Liver (tissue), 9 donors: ENCODE data around the gene CMC4. TPM values are rescaled to one million over a fixed set of nuclear protein-coding genes. Genes with fewer than 3 reads are reported as not detected.

Experiments
- DNase-seq: peaks from one replicate; pipeline ENCODE4 v3.0.0-alpha.2; 2017; ENCODE audit warnings: low spot score
- H3K27ac ChIP-seq, 2 donors: one replicate each; pipeline ENCODE4 v1.7.0; 2013; ENCODE audit warnings: inconsistent platforms in 2 of 2, low read length in 2 of 2, control low read depth in 1 of 2, low read depth in 1 of 2, mild to moderate bottlenecking in 1 of 2
- H3K27me3 ChIP-seq, 4 donors: one replicate each; pipeline versions ENCODE4 v1.6.1 to v1.7.0; 2013; ENCODE audit warnings: low read length in 3 of 4, inconsistent platforms in 1 of 4, mild to moderate bottlenecking in 1 of 4, moderate library complexity in 1 of 4; ENCODE audit not compliant: control insufficient read depth in 4 of 4, insufficient read depth in 4 of 4
- H3K36me3 ChIP-seq, 4 donors: one replicate each; pipeline versions ENCODE4 v1.6.1 to v1.7.0; 2013; ENCODE audit warnings: low read length in 3 of 4, mild to moderate bottlenecking in 3 of 4, low read depth in 1 of 4, moderate library complexity in 1 of 4; ENCODE audit not compliant: control insufficient read depth in 4 of 4, insufficient read depth in 3 of 4
- H3K4me1 ChIP-seq, 4 donors: one replicate each; pipeline versions ENCODE4 v1.6.1 to v1.7.0; 2013; ENCODE audit warnings: low read length in 3 of 4, mild to moderate bottlenecking in 3 of 4, moderate library complexity in 1 of 4; ENCODE audit not compliant: control insufficient read depth in 4 of 4, insufficient read depth in 4 of 4
- H3K4me3 ChIP-seq, 3 donors: one replicate each; pipeline versions ENCODE4 v1.6.1 to v1.7.0; 2013; ENCODE audit warnings: low read length in 3 of 3, control low read depth in 1 of 3, low read depth in 1 of 3, mild to moderate bottlenecking in 1 of 3
- H3K9ac ChIP-seq, 2 donors: one replicate each; pipeline ENCODE4 v1.7.0; 2013; ENCODE audit warnings: low read length in 2 of 2, mild to moderate bottlenecking in 2 of 2, moderate library complexity in 2 of 2, control low read depth in 1 of 2, low read depth in 1 of 2
- H3K9me3 ChIP-seq, 4 donors: one replicate each; pipeline versions ENCODE4 v1.6.1 to v1.7.0; 2013; ENCODE audit warnings: low read length in 3 of 4; ENCODE audit not compliant: control insufficient read depth in 4 of 4
- EGR1 ChIP-seq, 2 donors: IDR thresholded peaks; 2 replicates each; pipeline ENCODE4 v1.6.1; 2016 to 2018; ENCODE audit warnings: antibody characterized with exemption in 2 of 2, low read depth in 2 of 2
- FOXA1 ChIP-seq: IDR thresholded peaks from 2 replicates; pipeline ENCODE4 v1.6.1; 2016; ENCODE audit warnings: antibody characterized with exemption
- FOXA2 ChIP-seq: IDR thresholded peaks from 2 replicates; pipeline ENCODE4 v1.6.1; 2016; ENCODE audit warnings: antibody characterized with exemption
- GABPA ChIP-seq, 2 donors: IDR thresholded peaks in 1 of 2; conservative IDR thresholded peaks in 1 of 2; 2 replicates each; pipeline ENCODE4 v1.6.1; 2016; ENCODE audit warnings: antibody characterized with exemption in 2 of 2, mild to moderate bottlenecking in 1 of 2, moderate library complexity in 1 of 2
- HNF4A ChIP-seq, 2 donors: conservative IDR thresholded peaks; 2 replicates each; pipeline ENCODE4 v1.6.1; 2016; ENCODE audit warnings: antibody characterized with exemption in 2 of 2, mild to moderate bottlenecking in 2 of 2
- HNF4G ChIP-seq: IDR thresholded peaks from 2 replicates; pipeline ENCODE4 v1.6.1; 2016; ENCODE audit warnings: antibody characterized with exemption
- JUND ChIP-seq, 2 donors: IDR thresholded peaks; 2 replicates each; pipeline ENCODE4 v1.6.1; 2016; ENCODE audit warnings: antibody characterized with exemption in 2 of 2
- NR2F2 ChIP-seq: IDR thresholded peaks from 2 replicates; pipeline ENCODE4 v1.6.1; 2016; ENCODE audit warnings: antibody characterized with exemption
- RAD21 ChIP-seq, 2 donors: IDR thresholded peaks; 2 replicates each; pipeline ENCODE4 v1.6.1; 2016; ENCODE audit warnings: antibody characterized with exemption in 2 of 2, mild to moderate bottlenecking in 2 of 2
- RXRA ChIP-seq, 2 donors: IDR thresholded peaks; 2 replicates each; pipeline ENCODE4 v1.6.1; 2017 to 2018; ENCODE audit warnings: antibody characterized with exemption in 2 of 2, mild to moderate bottlenecking in 1 of 2
- SP1 ChIP-seq: IDR thresholded peaks from 2 replicates; pipeline ENCODE4 v1.6.1; 2018; ENCODE audit warnings: antibody characterized with exemption, mild to moderate bottlenecking
- TAF1 ChIP-seq: conservative IDR thresholded peaks from 2 replicates; pipeline ENCODE4 v1.6.1; 2016; ENCODE audit warnings: antibody characterized with exemption, mild to moderate bottlenecking
- YY1 ChIP-seq: IDR thresholded peaks from 2 replicates; pipeline ENCODE4 v1.6.1; 2016; ENCODE audit warnings: antibody characterized with exemption, mild to moderate bottlenecking
- WGBS: extraction: QIAGEN DNeasy Blood & Tissue Kit; methylation state at CpG from one replicate; pipeline ENCODE4 v1.1.7; 2013; 5-methylcytosine and 5-hydroxymethylcytosine counted together
- polyA plus RNA-seq, 2 donors: library from polyadenylated mRNA; stranded (reverse) in 1 of 2; unstranded in 1 of 2; fragments of 200-250 nt in 1 of 2; fragments of >200 nt in 1 of 2; fragmentation: Nextera tagmentation in 1 of 2; extraction: Ambion mirVana in 1 of 2; gene quantifications; one replicate each; pipeline versions ENCODE4 v1.2.1 to v1.2.3, GENCODE V29; 2013 to 2015
- total RNA-seq, 2 donors: library from RNA; depleted of rRNA; stranded (reverse); fragments of >200 nt; gene quantifications; one replicate each; pipeline ENCODE4 v1.2.3, GENCODE V29; 2014
- TF ChIP-seq, protein P1 (sequence below): IDR thresholded peaks from 2 replicates; pipeline ENCODE4 v1.6.1; 2016; ENCODE audit warnings: antibody characterized with exemption
- TF ChIP-seq, protein P2 (sequence below): IDR thresholded peaks from 2 replicates; pipeline ENCODE4 v1.6.1; 2016; ENCODE audit warnings: antibody characterized with exemption, mild to moderate bottlenecking
- TF ChIP-seq, protein P3 (sequence below): IDR thresholded peaks from 2 replicates; pipeline ENCODE4 v1.6.1; 2016; ENCODE audit warnings: antibody characterized with exemption
- TF ChIP-seq, protein P4 (sequence below): IDR thresholded peaks from 2 replicates; pipeline ENCODE4 v1.6.1; 2016; ENCODE audit warnings: antibody characterized with exemption
- TF ChIP-seq, protein P5 (sequence below): fragments of 150-350 bp; IDR thresholded peaks from 2 replicates; pipeline ENCODE4 v1.5.1; 2017; ENCODE audit warnings: improper control_type of control experiment, low read depth, low read length; ENCODE audit not compliant: missing input control
- donor health status: healthy.
- donor health status: healthy.
- donor health status: healthy.
- donor health status: healthy.
- donor health status: healthy.

The CMC4 gene
- total and polyA plus RNA-seq, 4 donors, result 4.2 to 17.3 (median 10.4) TPM

DNA sequence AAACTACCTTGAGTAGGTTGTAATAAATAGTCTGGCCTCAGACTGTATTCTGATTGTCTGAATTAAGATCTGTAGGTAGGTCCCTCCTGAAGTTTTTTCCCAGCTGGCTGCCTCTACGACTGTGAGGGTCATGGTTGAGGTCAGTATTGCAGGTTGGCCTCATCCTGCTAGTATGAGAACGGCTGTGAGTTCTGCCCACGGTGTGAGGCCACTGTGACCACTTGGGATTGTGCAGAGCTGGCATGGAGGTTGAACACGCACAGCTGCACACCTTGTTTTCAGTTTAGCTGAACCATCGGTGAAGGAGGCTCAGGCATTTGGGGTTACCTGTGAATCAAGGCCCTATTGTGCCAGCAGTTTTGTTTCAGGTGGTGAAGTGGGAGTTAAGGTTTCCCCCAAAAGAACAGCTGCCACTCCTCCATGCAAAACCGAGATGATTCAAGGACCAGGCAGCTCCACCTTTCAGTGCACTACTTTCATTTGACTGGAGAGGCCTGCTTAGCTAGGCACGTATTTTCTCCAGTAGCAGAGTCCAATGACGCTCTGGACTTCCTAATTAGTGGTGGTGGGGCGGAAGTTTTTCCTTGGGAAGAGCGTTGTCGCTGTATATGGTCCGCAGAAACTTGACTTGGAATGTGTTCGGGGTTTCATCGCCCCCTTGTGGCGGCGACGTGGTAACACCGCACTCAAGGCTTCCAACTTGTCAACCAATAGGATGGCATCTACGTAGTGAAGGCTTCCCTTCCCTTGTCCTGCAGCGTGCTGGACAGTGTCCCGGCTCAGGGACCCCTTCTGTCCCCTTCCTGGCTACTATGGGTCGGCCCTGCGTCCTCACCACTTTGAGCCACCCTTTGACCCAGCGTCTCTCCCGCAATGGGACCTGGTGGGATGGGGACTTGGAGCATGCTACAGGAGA lies 13.8 kb downstream of the CMC4 start:
- Histone ChIP-seq H3K4me3 (no peak overlapping the region), H3K27ac (peak overlapping the region in 1 of 2 donors; percentile 69), H3K4me1 (peaks cover 2 to 27% (median 25%) of the 10 kb centered on the region in 4 donors), H3K27me3 (no peaks in the 10 kb centered on the region), H3K9ac (peak overlapping the region in 1 of 2 donors; percentile 13), H3K36me3 (peaks cover 0 to 5% (median 1%) of the 10 kb centered on the region in 4 donors), H3K9me3 (no peaks in the 10 kb centered on the region)
- peak; percentile 59 for DNase-seq
- 9% methylated on average over 25 of the region's 25 CpGs for WGBS
- TF ChIP-seq JUND (IDR thresholded peaks at IDR 0.05), result no peak
- TF ChIP-seq, protein P1, sequence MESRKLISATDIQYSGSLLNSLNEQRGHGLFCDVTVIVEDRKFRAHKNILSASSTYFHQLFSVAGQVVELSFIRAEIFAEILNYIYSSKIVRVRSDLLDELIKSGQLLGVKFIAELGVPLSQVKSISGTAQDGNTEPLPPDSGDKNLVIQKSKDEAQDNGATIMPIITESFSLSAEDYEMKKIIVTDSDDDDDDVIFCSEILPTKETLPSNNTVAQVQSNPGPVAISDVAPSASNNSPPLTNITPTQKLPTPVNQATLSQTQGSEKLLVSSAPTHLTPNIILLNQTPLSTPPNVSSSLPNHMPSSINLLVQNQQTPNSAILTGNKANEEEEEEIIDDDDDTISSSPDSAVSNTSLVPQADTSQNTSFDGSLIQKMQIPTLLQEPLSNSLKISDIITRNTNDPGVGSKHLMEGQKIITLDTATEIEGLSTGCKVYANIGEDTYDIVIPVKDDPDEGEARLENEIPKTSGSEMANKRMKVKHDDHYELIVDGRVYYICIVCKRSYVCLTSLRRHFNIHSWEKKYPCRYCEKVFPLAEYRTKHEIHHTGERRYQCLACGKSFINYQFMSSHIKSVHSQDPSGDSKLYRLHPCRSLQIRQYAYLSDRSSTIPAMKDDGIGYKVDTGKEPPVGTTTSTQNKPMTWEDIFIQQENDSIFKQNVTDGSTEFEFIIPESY, result no peak
- TF ChIP-seq FOXA2, result no peak
- no peak for TF ChIP-seq NR2F2
- peak; percentile 81 to 88 for TF ChIP-seq RAD21 (IDR thresholded peaks at IDR 0.05)
- TF ChIP-seq YY1, result no peak
- TF ChIP-seq, protein P2, sequence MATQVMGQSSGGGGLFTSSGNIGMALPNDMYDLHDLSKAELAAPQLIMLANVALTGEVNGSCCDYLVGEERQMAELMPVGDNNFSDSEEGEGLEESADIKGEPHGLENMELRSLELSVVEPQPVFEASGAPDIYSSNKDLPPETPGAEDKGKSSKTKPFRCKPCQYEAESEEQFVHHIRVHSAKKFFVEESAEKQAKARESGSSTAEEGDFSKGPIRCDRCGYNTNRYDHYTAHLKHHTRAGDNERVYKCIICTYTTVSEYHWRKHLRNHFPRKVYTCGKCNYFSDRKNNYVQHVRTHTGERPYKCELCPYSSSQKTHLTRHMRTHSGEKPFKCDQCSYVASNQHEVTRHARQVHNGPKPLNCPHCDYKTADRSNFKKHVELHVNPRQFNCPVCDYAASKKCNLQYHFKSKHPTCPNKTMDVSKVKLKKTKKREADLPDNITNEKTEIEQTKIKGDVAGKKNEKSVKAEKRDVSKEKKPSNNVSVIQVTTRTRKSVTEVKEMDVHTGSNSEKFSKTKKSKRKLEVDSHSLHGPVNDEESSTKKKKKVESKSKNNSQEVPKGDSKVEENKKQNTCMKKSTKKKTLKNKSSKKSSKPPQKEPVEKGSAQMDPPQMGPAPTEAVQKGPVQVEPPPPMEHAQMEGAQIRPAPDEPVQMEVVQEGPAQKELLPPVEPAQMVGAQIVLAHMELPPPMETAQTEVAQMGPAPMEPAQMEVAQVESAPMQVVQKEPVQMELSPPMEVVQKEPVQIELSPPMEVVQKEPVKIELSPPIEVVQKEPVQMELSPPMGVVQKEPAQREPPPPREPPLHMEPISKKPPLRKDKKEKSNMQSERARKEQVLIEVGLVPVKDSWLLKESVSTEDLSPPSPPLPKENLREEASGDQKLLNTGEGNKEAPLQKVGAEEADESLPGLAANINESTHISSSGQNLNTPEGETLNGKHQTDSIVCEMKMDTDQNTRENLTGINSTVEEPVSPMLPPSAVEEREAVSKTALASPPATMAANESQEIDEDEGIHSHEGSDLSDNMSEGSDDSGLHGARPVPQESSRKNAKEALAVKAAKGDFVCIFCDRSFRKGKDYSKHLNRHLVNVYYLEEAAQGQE, result no peak
- TF ChIP-seq FOXA1, result no peak
- peak; percentile 12 for TF ChIP-seq SP1
- TF ChIP-seq HNF4G, result no peak
- no peak for TF ChIP-seq RXRA (IDR thresholded peaks at IDR 0.05)
- TF ChIP-seq, protein P3, sequence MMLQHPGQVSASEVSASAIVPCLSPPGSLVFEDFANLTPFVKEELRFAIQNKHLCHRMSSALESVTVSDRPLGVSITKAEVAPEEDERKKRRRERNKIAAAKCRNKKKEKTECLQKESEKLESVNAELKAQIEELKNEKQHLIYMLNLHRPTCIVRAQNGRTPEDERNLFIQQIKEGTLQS, result no peak
- TF ChIP-seq HNF4A (conservative IDR thresholded peaks at IDR 0.05), result peak; percentile 11 to 26
- no peak for TF ChIP-seq TAF1
- TF ChIP-seq, protein P4, sequence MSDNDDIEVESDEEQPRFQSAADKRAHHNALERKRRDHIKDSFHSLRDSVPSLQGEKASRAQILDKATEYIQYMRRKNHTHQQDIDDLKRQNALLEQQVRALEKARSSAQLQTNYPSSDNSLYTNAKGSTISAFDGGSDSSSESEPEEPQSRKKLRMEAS, result no peak
- TF ChIP-seq GABPA (IDR thresholded peaks at IDR 0.05 in 1 of 2, conservative IDR thresholded peaks at IDR 0.05 in 1 of 2), result no peak
- no peak for TF ChIP-seq EGR1 (IDR thresholded peaks at IDR 0.05; ENCODE audit: low read depth in 2 of 2)
- TF ChIP-seq, protein P5, sequence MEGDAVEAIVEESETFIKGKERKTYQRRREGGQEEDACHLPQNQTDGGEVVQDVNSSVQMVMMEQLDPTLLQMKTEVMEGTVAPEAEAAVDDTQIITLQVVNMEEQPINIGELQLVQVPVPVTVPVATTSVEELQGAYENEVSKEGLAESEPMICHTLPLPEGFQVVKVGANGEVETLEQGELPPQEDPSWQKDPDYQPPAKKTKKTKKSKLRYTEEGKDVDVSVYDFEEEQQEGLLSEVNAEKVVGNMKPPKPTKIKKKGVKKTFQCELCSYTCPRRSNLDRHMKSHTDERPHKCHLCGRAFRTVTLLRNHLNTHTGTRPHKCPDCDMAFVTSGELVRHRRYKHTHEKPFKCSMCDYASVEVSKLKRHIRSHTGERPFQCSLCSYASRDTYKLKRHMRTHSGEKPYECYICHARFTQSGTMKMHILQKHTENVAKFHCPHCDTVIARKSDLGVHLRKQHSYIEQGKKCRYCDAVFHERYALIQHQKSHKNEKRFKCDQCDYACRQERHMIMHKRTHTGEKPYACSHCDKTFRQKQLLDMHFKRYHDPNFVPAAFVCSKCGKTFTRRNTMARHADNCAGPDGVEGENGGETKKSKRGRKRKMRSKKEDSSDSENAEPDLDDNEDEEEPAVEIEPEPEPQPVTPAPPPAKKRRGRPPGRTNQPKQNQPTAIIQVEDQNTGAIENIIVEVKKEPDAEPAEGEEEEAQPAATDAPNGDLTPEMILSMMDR, result peak; percentile 70
